Kidney epithelial cell (primary cell): ENCODE measurements around the gene ITGB7. TPM values are rescaled to one million over a fixed set of nuclear protein-coding genes. Genes with fewer than 3 reads are reported as not detected.

ENCODE experiments used
- DNase-seq: peaks from one replicate; pipeline ENCODE4 v3.0.0-alpha.2; 2010; ENCODE audit warnings: low read depth
- H3K27me3 ChIP-seq: 2 replicates; pipeline ENCODE4 v1.6.0; 2011; ENCODE audit warnings: low read length; ENCODE audit not compliant: control insufficient read depth, insufficient read depth
- H3K36me3 ChIP-seq: 2 replicates; pipeline ENCODE4 v1.5.1; 2011; ENCODE audit warnings: low read length; ENCODE audit not compliant: control insufficient read depth, insufficient read depth
- H3K4me3 ChIP-seq: 2 replicates; pipeline ENCODE4 v1.5.1; 2011; ENCODE audit warnings: low read depth, mild to moderate bottlenecking, control low read depth, low read length
- total RNA-seq: library from RNA; depleted of rRNA; stranded (reverse); fragments of >200 nt; gene quantifications from 2 replicates; pipeline ENCODE4 v1.2.3, GENCODE V29; 2015
- TF ChIP-seq, protein P1 (sequence below): IDR thresholded peaks from 2 replicates; pipeline ENCODE4 v1.5.1; 2011; ENCODE audit warnings: mild to moderate bottlenecking, moderate library complexity, low read length, control low read depth, inconsistent platforms; ENCODE audit not compliant: insufficient read depth, poor library complexity, severe bottlenecking

ITGB7 gene
- total RNA-seq, 1 donor from 2014 or later = 1.6 TPM

DNA sequence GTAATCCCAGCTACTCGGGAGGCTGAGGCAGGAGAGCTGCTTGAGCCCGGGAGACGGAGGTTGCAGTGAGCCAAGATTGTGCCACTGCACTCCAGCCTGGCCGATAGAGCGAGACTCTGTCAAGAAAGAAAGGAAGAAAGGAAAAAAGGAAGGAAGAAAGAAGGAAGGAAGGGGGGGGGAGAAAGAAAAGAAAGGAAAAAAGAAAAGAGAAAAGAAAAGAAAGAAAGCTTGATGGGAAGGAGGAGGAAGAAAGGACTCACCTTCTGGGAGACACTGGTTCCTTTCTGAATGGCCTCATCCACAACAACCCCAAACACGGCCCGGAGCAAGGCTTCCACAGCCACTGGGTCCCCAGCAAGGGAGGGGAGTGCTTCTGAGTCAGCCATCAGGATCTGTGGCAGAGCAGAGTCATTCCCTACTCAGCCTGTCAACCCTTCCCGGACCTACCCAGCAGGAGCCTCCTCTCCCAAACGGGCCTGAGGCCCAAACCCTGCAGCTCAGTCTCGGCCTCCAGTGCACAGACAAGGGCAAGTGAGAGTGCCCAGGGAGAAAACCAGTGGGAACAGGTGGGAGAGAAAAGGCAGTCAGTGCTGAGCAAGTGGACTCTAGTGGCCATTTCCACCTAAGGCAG is 33.9 kb downstream of the ITGB7 start:
- no peaks in the 10 kb centered on the region for H3K36me3 ChIP-seq
- H3K27me3 ChIP-seq = no peaks in the 10 kb centered on the region
- DNase-seq = no peak
- TF ChIP-seq, protein P1, sequence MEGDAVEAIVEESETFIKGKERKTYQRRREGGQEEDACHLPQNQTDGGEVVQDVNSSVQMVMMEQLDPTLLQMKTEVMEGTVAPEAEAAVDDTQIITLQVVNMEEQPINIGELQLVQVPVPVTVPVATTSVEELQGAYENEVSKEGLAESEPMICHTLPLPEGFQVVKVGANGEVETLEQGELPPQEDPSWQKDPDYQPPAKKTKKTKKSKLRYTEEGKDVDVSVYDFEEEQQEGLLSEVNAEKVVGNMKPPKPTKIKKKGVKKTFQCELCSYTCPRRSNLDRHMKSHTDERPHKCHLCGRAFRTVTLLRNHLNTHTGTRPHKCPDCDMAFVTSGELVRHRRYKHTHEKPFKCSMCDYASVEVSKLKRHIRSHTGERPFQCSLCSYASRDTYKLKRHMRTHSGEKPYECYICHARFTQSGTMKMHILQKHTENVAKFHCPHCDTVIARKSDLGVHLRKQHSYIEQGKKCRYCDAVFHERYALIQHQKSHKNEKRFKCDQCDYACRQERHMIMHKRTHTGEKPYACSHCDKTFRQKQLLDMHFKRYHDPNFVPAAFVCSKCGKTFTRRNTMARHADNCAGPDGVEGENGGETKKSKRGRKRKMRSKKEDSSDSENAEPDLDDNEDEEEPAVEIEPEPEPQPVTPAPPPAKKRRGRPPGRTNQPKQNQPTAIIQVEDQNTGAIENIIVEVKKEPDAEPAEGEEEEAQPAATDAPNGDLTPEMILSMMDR = no peak
- H3K4me3 ChIP-seq = no peak overlapping the region

DNA sequence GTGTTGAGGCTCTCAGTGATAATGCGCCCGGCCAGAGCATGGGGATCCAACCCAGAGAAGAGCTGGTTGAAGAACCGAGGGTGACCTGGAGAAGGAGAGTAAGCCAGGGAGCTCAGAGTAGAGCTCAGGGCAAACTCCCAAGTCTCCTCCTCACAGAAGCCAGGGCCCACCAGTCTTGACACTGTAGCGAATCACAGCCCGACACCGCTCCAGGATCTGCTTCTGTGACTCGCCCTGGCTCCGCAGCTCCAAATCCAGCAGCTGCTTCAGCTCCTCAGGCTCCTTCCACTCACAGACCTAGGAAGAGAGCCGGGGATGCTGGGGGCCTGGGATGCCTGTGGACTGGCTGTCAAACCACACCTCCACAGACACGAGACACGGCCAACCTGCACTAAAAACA is 34.7 kb downstream of the ITGB7 start:
- Histone ChIP-seq H3K36me3 (no peaks in the 10 kb centered on the region), H3K4me3 (no peak overlapping the region), H3K27me3 (no peaks in the 10 kb centered on the region)
- TF ChIP-seq, protein P1 = no peak
- no peak for DNase-seq

DNA sequence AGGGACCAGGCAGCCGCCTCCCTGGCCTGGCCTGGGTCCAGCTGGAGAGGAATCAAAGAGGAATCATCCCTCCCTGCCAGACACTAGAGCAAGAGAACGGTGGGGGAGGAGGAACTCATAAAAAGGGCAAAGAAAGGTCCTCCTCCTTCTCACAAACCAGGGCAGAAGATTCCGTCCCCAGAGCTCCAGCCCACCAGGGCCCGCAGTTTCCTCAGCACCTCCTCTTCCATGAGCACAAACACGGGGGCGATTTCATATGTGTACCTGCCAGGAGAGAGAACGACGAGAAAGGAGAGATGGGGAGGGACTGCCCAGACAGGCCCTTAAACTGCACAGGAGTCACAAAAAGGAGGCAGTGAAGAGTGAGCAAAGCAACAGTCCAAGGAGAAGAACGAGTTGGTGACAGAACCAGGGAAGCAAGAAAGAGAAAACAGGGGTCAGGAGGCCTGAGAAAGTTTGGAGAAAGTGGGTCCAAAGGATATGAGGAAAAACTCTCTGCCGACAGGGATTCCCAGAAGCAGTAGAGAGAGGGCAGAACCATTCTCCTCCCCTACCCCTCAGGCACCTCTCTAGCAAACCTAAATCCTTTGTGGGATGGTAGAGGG is 35.2 kb downstream of the ITGB7 start:
- H3K27me3 ChIP-seq = no peaks in the 10 kb centered on the region
- no peak overlapping the region for H3K4me3 ChIP-seq
- TF ChIP-seq, protein P1 = no peak
- no peaks in the 10 kb centered on the region for H3K36me3 ChIP-seq
- no peak for DNase-seq

DNA sequence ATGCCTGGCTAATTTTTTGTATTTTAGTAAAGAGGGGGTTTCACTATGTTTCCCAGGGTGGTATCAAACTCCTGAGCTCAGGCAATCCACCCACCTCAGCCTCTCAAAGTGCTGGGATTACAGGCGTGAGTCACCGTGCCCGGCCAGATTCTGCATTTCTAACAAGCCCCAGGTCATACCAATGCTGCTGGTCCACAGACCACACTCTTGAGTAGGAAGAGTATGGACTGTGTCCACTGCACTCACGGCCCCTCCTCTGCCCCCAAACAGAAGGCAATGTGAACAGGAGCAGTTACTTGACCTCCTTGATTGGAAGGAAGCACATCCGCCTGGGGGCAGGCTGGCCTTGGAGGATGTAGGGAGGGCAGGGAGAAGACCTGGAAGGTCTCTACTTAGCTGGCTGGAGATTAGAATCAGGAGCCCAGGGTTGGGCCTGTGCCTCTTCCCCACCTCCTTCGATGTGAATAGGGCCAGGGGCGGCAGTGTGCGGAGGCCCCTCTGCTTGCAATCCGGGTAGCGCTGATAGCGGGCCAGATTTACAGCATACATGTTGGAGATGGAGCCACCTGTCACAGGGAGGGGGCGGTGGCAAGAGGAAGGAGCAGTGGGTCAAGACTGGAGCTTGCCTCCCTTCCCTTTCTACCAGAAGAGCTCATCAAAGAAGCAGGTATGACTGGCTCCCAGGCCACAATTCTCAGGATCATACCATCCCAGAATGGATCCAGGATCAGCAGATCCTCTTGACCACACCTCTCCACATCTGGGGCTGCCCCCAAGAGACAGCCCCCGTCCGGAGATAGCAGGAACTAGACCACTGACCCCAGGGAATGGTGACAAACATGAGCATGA is 36.0 kb downstream of the ITGB7 start:
- TF ChIP-seq, protein P1 = no peak
- no peaks in the 10 kb centered on the region for H3K27me3 ChIP-seq
- DNase-seq = no peak
- H3K4me3 ChIP-seq = no peak overlapping the region
- no peaks in the 10 kb centered on the region for H3K36me3 ChIP-seq

DNA sequence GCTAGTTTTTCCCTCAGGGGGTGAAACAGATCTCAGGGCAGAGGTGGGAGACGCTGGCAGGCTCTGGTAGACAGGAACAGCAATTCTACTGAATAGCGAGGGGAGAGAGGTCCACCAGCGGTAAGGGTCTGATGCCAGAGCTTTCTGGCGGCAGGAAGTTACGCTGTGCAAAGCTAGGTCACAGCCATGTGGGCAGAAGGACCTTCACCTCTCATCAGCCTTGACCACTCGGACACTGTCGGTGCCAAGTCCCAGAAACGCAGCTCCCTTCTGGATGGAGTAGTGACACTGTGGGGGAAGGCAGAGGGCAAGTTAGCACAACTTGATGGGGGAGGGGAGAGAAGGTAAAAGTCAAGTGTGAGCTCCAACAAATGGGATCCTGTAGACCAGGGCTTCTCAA is 36.8 kb downstream of the ITGB7 start:
- no peak for DNase-seq
- Histone ChIP-seq H3K27me3 (no peaks in the 10 kb centered on the region), H3K4me3 (no peak overlapping the region), H3K36me3 (no peaks in the 10 kb centered on the region)
- TF ChIP-seq, protein P1 = no peak
